Colonic mucosa (tissue), 4 donors: ENCODE data around the gene TRMT1. TPM values are rescaled to one million over a fixed set of nuclear protein-coding genes. Genes with fewer than 3 reads are reported as not detected.
A peak's percentile ranks its signal among the peaks of the same experiment; 100 is the strongest.

ENCODE experiments used
- DNase-seq: peaks from one replicate; pipeline ENCODE4 v3.0.0-alpha.2; 2020
- H3K27ac ChIP-seq: fragments of 200-600 bp; one replicate; pipeline ENCODE4 v1.8.0; 2021
- H3K27me3 ChIP-seq: fragments of 200-600 bp; one replicate; pipeline ENCODE4 v1.8.0; 2021
- H3K36me3 ChIP-seq: fragments of 200-600 bp; one replicate; pipeline ENCODE4 v1.8.0; 2021
- H3K4me1 ChIP-seq: fragments of 200-600 bp; one replicate; pipeline ENCODE4 v1.8.0; 2021; ENCODE audit warnings: mild to moderate bottlenecking
- H3K4me3 ChIP-seq: fragments of 200-600 bp; one replicate; pipeline ENCODE4 v1.8.0; 2021
- H3K9ac ChIP-seq, 2 donors: one replicate each; pipeline ENCODE4 v1.7.0; 2013; ENCODE audit warnings: control low read depth in 2 of 2, low read depth in 2 of 2, low read length in 2 of 2
- H3K9me3 ChIP-seq: fragments of 200-600 bp; one replicate; pipeline ENCODE4 v1.8.0; 2021
- CTCF ChIP-seq: fragments of 200-600 bp; IDR thresholded peaks from one replicate; pipeline ENCODE4 v1.8.0; 2022; ENCODE audit warnings: antibody characterized with exemption, mild to moderate bottlenecking
- intact Hi-C: fragments of 100-400 bp; cut with DNase I; formaldehyde crosslinking; loops from one replicate; pipeline ENCODE4 v1.14.1; 2022
- total RNA-seq, 2 donors: library from RNA; stranded (reverse); fragmentation: NEBNext Ultra II Directional in 1 of 2; extraction: Animal tissue kit (Norgen Biotek cat#: 25700) in 1 of 2; gene quantifications; one replicate each; pipeline ENCODE4 v1.2.1, GENCODE V29; 2021
- donor health status: healthy.
- donor health status: DM: no; HTN: no; CAD: no.
- donor health status: DM: no; HTN: no; CAD: no.

The TRMT1 gene
- total RNA-seq, 2 donors from 2014 or later, result 17.5 to 40.1 TPM

DNA sequence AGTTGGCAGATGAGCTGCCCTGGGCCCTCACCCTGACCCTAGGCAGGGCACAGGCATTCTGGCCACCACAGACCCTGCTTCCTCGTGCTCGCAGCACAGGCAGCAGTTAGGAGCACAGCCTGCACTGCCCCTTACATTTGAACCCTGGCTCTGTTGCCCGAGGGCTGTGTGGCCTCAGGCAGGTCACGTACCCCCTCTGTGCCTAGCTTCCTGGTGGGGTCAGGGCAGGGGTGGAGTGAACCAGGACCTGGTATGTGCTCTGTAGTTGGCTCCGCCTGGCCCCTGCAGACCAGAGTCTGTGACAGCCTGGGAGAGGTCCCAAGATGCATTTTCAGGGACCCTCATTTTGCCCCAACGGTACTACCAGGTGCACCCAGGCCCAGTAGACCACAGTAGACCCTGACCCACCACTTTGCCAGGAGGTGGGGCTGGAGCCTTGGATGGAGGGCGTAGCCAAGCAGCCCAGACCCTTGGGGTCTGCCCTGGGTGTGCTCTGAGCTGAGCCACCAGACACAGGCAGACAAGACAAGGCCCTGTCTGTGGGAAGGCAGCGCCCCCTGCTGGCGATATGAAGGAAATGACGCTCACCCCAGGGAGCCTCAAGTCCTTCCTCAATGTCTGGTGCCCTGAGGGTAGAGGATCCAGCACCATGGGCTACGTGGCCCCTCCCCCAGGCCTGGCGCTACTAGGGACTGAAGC, 23.0 kb downstream of the TRMT1 start:
- no peak overlapping the region for H3K4me3 ChIP-seq
- H3K27me3 ChIP-seq, result no peaks in the 10 kb centered on the region
- peak; percentile 86 for DNase-seq
- peak; percentile 92 for TF ChIP-seq CTCF
- H3K36me3 ChIP-seq, result no peaks in the 10 kb centered on the region
- intact Hi-C loops, result loop anchor here (2.0 to 10.0 kb wide), 2 partner anchors 59 to 115 kb away; no protein-coding TSS in a partner anchor
- H3K27ac ChIP-seq, result no peak overlapping the region
- no peaks in the 10 kb centered on the region for H3K9me3 ChIP-seq
- H3K9ac ChIP-seq, result peak overlapping the region in 1 of 2 donors; percentile 14
- H3K4me1 ChIP-seq, result peaks cover 10% of the 10 kb centered on the region

DNA sequence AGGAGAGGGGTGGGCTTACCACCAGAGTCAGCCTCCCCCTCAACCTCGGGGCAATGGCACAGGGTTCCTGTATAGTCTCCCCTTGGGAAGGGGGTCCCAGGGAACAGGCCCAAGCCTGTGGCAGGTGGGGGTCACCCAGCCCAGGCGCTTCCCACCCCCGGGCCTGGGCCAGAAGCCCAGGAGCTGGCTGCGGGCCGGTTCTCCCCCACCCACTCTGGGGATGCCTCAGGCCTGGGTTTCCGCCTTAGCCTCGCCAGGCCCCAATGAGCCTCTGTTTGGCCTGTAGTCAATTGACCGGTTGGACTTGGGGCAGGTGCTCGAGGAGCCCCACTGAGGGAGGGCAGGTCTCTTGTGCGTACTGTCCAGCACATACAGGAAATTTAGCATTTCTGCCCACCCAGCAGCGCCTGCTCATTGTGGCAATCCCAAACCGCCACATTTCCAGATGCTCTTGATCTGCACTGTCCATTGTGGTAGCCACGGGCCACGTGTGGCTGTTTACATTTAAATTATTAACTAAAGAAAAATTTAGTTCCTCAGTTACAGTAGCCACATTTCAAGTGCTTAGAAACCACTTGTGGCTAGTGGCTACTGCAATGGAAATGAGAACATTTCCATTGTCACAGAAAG, 23.8 kb downstream of the TRMT1 start:
- Histone ChIP-seq H3K4me3 (no peak overlapping the region), H3K27me3 (no peaks in the 10 kb centered on the region), H3K9me3 (no peaks in the 10 kb centered on the region), H3K9ac (no peak overlapping the region), H3K36me3 (no peaks in the 10 kb centered on the region), H3K4me1 (peaks cover 10% of the 10 kb centered on the region), H3K27ac (no peak overlapping the region)
- DNase-seq, result no peak
- TF ChIP-seq CTCF, result no peak
- intact Hi-C loops, result loop anchor here (2.0 to 10.0 kb wide), 2 partner anchors 58 to 114 kb away; no protein-coding TSS in a partner anchor

GRCh38 chr19:13092158-13092543, 24.4 kb downstream of the TRMT1 start:
- Histone ChIP-seq H3K36me3 (no peaks in the 10 kb centered on the region), H3K27ac (peak overlapping the region; percentile 7), H3K27me3 (no peaks in the 10 kb centered on the region), H3K4me1 (peaks cover 10% of the 10 kb centered on the region), H3K9ac (no peak overlapping the region), H3K9me3 (no peaks in the 10 kb centered on the region), H3K4me3 (no peak overlapping the region)
- intact Hi-C loops, result loop anchor here (2.0 to 10.0 kb wide), 2 partner anchors 57 to 113 kb away; no protein-coding TSS in a partner anchor
- DNase-seq, result no peak
- no peak for TF ChIP-seq CTCF

- H3K9me3 ChIP-seq, result no peaks in the 10 kb centered on the region
- peaks cover 10% of the 10 kb centered on the region for H3K4me1 ChIP-seq
- H3K27me3 ChIP-seq, result no peaks in the 10 kb centered on the region
- no peaks in the 10 kb centered on the region for H3K36me3 ChIP-seq
- peak overlapping the region; percentile 7 for H3K27ac ChIP-seq
- no peak for TF ChIP-seq CTCF
- intact Hi-C loops, result loop anchor here (2.0 to 10.0 kb wide), 2 partner anchors 57 to 113 kb away; no protein-coding TSS in a partner anchor
- DNase-seq, result no peak
- H3K9ac ChIP-seq, result no peak overlapping the region
- H3K4me3 ChIP-seq, result no peak overlapping the region
Observed at GRCh38 chr19:13091400-13092157, 25.0 kb downstream of the TRMT1 start.

GRCh38 chr19:13090511-13091231, 25.9 kb downstream of the TRMT1 start:
- Histone ChIP-seq H3K4me1 (peaks cover 10% of the 10 kb centered on the region), H3K9ac (no peak overlapping the region), H3K4me3 (no peak overlapping the region), H3K9me3 (no peaks in the 10 kb centered on the region), H3K27me3 (no peaks in the 10 kb centered on the region), H3K36me3 (no peaks in the 10 kb centered on the region), H3K27ac (no peak overlapping the region)
- intact Hi-C loops, result loop anchor here (10.0 kb wide), 1 partner anchor 56 kb away; no protein-coding TSS in a partner anchor
- DNase-seq, result no peak
- TF ChIP-seq CTCF, result no peak
